GM12878 (cell line): ENCODE results near the gene ACSM6. TPM values are rescaled to one million over a fixed set of nuclear protein-coding genes. Genes with fewer than 3 reads are reported as not detected.

Experiments used
- ATAC-seq: fragments of 200-7000 bp; cut with Tn5 transposase; 3 replicates; pipeline ENCODE4 v1.9.1; 2020; ENCODE audit warnings: mild to moderate bottlenecking, moderate library complexity
- BruUV-seq: library from RNA; stranded (reverse); fragments of 400-500 nt; replicated peaks from 2 replicates; lab custom pipeline; 2021; lab: Mats Ljungman, UMichigan
- CTCF ChIA-PET: fragments of 300-600 bp; sonication (Branson Sonifier 250); formaldehyde crosslinking; extraction: SDS; loops from one replicate; lab custom pipeline; 2021; ENCODE audit warnings: inconsistent platforms; lab: Yijun Ruan, JAX
- POLR2A ChIA-PET: fragments of 350-600 bp; formaldehyde crosslinking; extraction: SDS; loops from one replicate; lab custom pipeline; 2021; ENCODE audit warnings: inconsistent platforms; lab: Charles Lee
- RAD21 ChIA-PET: fragments of 300-600 bp; sonication (Branson Sonifier 250); formaldehyde crosslinking; loops from one replicate; lab custom pipeline; 2023; ENCODE audit warnings: antibody characterized with exemption; ENCODE audit not compliant: unreplicated experiment; lab: Charles Lee
- SMC1A ChIA-PET: fragments of 300-600 bp; sonication (Branson Sonifier 250); formaldehyde crosslinking; loops from one replicate; lab custom pipeline; 2023; ENCODE audit not compliant: unreplicated experiment, uncharacterized antibody; lab: Charles Lee
- DNase-seq: peaks from one replicate; pipeline ENCODE4 v3.0.0-alpha.2; 2011; ENCODE audit warnings: low read depth, low spot score
- FAIRE-seq: peaks from 3 replicates; lab custom pipeline; 2011; peaks lifted over from hg19 to GRCh38; lab: Jason Lieb, UNC
- H2AFZ ChIP-seq: 2 replicates; pipeline ENCODE4 v1.6.0; 2011; ENCODE audit warnings: low read depth, low read length, control low read depth; ENCODE audit not compliant: control insufficient read depth
- H3K27ac ChIP-seq: 2 replicates; pipeline ENCODE4 v1.5.1; 2011; ENCODE audit warnings: control low read depth; ENCODE audit not compliant: control insufficient read depth, insufficient read depth
- H3K27me3 ChIP-seq, 2 experiments: replicated peaks in 1 of 2; 2 replicates each; pipeline versions ENCODE4 v1.6.0 to v1.6.1; 2011; ENCODE audit warnings: low read length in 1 of 2; ENCODE audit not compliant: control insufficient read depth in 2 of 2, insufficient read depth in 2 of 2
- H3K36me3 ChIP-seq, 2 experiments: 2 replicates each; pipeline ENCODE4 v1.5.1; 2011; ENCODE audit warnings: low read length in 1 of 2; ENCODE audit not compliant: control insufficient read depth in 2 of 2, insufficient read depth in 2 of 2
- H3K4me1 ChIP-seq: 2 replicates; pipeline ENCODE4 v1.6.1; 2011; ENCODE audit warnings: mild to moderate bottlenecking, low read length, moderate library complexity, mixed read lengths; ENCODE audit not compliant: control insufficient read depth, insufficient read depth
- H3K4me2 ChIP-seq: 2 replicates; pipeline ENCODE4 v1.6.0; 2011; ENCODE audit warnings: control low read depth; ENCODE audit not compliant: control insufficient read depth, insufficient read depth
- H3K4me3 ChIP-seq: fragments of 200-600 bp; sonication (generic); 2 replicates; pipeline ENCODE4 v1.5.1; 2016
- H3K79me2 ChIP-seq: 2 replicates; pipeline ENCODE4 v1.6.0; 2011; ENCODE audit warnings: low read length; ENCODE audit not compliant: control insufficient read depth, insufficient read depth
- H3K9ac ChIP-seq: 2 replicates; pipeline ENCODE4 v1.8.0; 2011; ENCODE audit warnings: low read length, control low read depth, mixed read lengths; ENCODE audit not compliant: control insufficient read depth, insufficient read depth
- H3K9me3 ChIP-seq: replicated peaks from 3 replicates; pipeline ENCODE4 v1.5.1; 2011; ENCODE audit warnings: mild to moderate bottlenecking, low read length; ENCODE audit not compliant: control insufficient read depth, insufficient read depth
- H4K20me1 ChIP-seq: 2 replicates; pipeline ENCODE4 v1.6.0; 2011; ENCODE audit not compliant: control insufficient read depth, insufficient read depth
- CEBPZ ChIP-seq: fragments of 150-350 bp; IDR thresholded peaks from 2 replicates; pipeline ENCODE4 v1.6.1; 2016; ENCODE audit warnings: low read depth, low read length
- E2F8 ChIP-seq: fragments of 450-650 bp; IDR thresholded peaks from 2 replicates; pipeline ENCODE4 v1.6.1; 2018; ENCODE audit warnings: mild to moderate bottlenecking, low read depth, moderate library complexity; ENCODE audit not compliant: partially characterized antibody
- HDAC6 ChIP-seq: fragments of 200-600 bp; sonication (generic); IDR thresholded peaks from one replicate; pipeline ENCODE4 v1.8.0; 2017; ENCODE audit warnings: antibody characterized with exemption; ENCODE audit not compliant: unreplicated experiment
- KDM1A ChIP-seq: fragments of 200-600 bp; sonication (generic); IDR thresholded peaks from 2 replicates; pipeline ENCODE4 v1.6.1; 2016; ENCODE audit warnings: borderline replicate concordance
- MAX ChIP-seq: IDR thresholded peaks from 2 replicates; pipeline ENCODE4 v1.6.1; 2012; ENCODE audit warnings: low read depth, low read length, improper control_type of control experiment
- NKRF ChIP-seq: fragments of 450-650 bp; conservative IDR thresholded peaks from 2 replicates; pipeline ENCODE4 v1.6.1; 2017; ENCODE audit warnings: mild to moderate bottlenecking, moderate library complexity
- RELB ChIP-seq: fragments of 450-650 bp; IDR thresholded peaks from 2 replicates; pipeline ENCODE4 v1.6.1; 2017; ENCODE audit warnings: low read depth, mild to moderate bottlenecking, moderate library complexity
- SMARCA5 ChIP-seq: fragments of 450-650 bp; IDR thresholded peaks from 2 replicates; pipeline ENCODE4 v1.6.1; 2017; ENCODE audit warnings: mild to moderate bottlenecking
- SUPT20H ChIP-seq: IDR thresholded peaks from 2 replicates; pipeline ENCODE4 v1.6.1; 2011; ENCODE audit warnings: low read depth, mild to moderate bottlenecking, low read length, moderate library complexity, borderline replicate concordance; ENCODE audit not compliant: control insufficient read depth
- ZNF217 ChIP-seq: fragments of 450-650 bp; IDR thresholded peaks from 2 replicates; pipeline ENCODE4 v1.6.1; 2017; ENCODE audit warnings: antibody characterized with exemption, mild to moderate bottlenecking
- WGBS: methylation state at CpG from one replicate; pipeline ENCODE4 v1.1.6; 2016; ENCODE audit warnings: low lambda C conversion rate; ENCODE audit not compliant: insufficient replicate concordance, insufficient coverage; ENCODE audit errors: missing lambda C conversion rate; 5-methylcytosine and 5-hydroxymethylcytosine counted together
- in situ Hi-C: fragments of 300-500 bp; cut with MboI; formaldehyde crosslinking; loops from 9 replicates; pipeline ENCODE4 v1.14.3; 2018; ENCODE audit warnings: mixed read lengths
- intact Hi-C: fragments of 100-400 bp; cut with micrococcal nuclease; formaldehyde crosslinking; loops from one replicate; pipeline ENCODE4 v1.14.2; 2022; ENCODE audit not compliant: unreplicated experiment
- polyA plus RNA-seq, 11 experiments: library from polyadenylated mRNA; depleted of rRNA in 4 of 11; unstranded in 6 of 11; stranded (reverse) in 5 of 11; fragments of >200 nt; fragmentation: Nextera tagmentation in 4 of 11; fragmentation: Illumina TruSeq in 1 of 11; extraction: Ambion mirVana in 4 of 11; extraction: Trizol in 1 of 11; gene quantifications; 1 replicate in 1 of 11; 2 replicates in 10 of 11; pipeline versions ENCODE4 v1.2.1 to v1.2.3, GENCODE V29; 2011 to 2016; ENCODE audit warnings: inconsistent platforms in 2 of 11, missing spikeins in 2 of 11, low read depth in 1 of 11
- total RNA-seq, 4 experiments: library from RNA; depleted of rRNA in 3 of 4; stranded (reverse); fragments of >200 nt in 3 of 4; fragmentation: Illumina TruSeq in 1 of 4; extraction: Trizol in 1 of 4; gene quantifications; 2 replicates each; pipeline versions ENCODE4 v1.2.1 to v1.2.3, GENCODE V29; 2013 to 2021

ACSM6 gene
- total and polyA plus RNA-seq, 10 of the 15 experiments (the other 5 are each of a cell fraction or from before 2014, with no cell fraction given): 0.06 to 0.21 (median 0.20) TPM; not detected in 7

DNA sequence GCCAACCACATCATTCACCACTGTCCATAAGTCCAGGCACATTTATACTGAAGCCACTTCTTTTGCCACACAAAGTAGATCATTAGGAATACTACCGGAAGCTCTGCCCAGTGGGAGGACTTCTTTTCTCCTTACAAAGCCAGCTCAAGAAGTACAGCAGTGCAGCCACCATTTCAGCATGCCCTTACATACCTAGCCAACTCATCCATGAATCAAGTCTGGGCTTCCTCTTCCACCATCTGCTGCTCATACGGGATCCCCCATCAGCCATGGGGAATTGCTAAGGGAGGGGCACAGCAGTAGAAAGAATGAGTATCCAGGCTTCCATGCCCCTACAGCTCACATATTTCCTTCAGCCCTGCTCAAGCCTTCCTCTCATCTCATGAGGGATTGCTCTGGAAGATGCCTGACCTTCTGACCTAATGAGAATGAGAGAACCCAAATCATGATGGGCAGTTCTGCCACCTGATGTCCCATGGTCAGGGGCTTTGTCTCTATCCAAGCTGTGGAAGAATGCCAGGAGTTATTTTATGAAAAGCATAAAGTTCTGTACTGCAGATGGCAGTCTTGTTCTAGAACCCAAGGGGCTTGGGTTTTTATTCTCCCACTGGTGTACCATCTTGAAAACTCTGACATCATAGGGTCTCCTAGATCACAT, 39.5 kb downstream of the ACSM6 start:
- CTCF ChIA-PET: interaction anchor here (1.2 to 4.8 kb wide), 3 partner anchors 10 to 131 kb away, joined by 4 to 31 read pairs (median 5); no protein-coding TSS in a partner anchor
- in situ Hi-C loops (no loop called here), intact Hi-C loops (no loop called here)
- Histone ChIP-seq H3K79me2 (no peaks in the 10 kb centered on the region), H3K9ac (no peak overlapping the region), H3K9me3 (no peaks in the 10 kb centered on the region), H3K36me3 (peaks cover 18 to 38% of the 10 kb centered on the region in 2 experiments), H2AFZ (no peak overlapping the region), H4K20me1 (no peaks in the 10 kb centered on the region; the same call in 1 of the 2 replicates), H3K4me1 (peaks cover 28% of the 10 kb centered on the region), H3K27me3 (no peaks in the 10 kb centered on the region), H3K4me2 (no peak overlapping the region), H3K27ac (no peak overlapping the region), H3K4me3 (no peak overlapping the region)
- no peak for DNase-seq
- RAD21 ChIA-PET: interaction anchor here (1.7 kb wide), 1 partner anchor 10 kb away, joined by 4 read pairs; no protein-coding TSS in a partner anchor
- no peak for FAIRE-seq
- no TSS peak for BruUV-seq
- ATAC-seq: no peak
- WGBS: 100% methylated on average over 2 of the region's 2 CpGs
- POLR2A ChIA-PET: interaction anchor here (1.3 kb wide), 1 partner anchor 10 kb away, joined by 3 read pairs; no protein-coding TSS in a partner anchor
- SMC1A ChIA-PET: interaction anchor here (2.1 to 6.2 kb wide), 2 partner anchors 10 to 129 kb away, joined by 5 to 57 read pairs; no protein-coding TSS in a partner anchor
- TF ChIP-seq ZNF217: no peak
- TF ChIP-seq SMARCA5: no peak
- TF ChIP-seq SUPT20H: no peak
- TF ChIP-seq KDM1A: no peak
- no peak for TF ChIP-seq HDAC6
- TF ChIP-seq NKRF: no peak
- no peak for TF ChIP-seq RELB
- no peak for TF ChIP-seq CEBPZ
- no peak for TF ChIP-seq E2F8
- TF ChIP-seq MAX: no peak
